CD14-positive monocyte (primary cell): ENCODE measurements around the gene BLOC1S3. TPM values are rescaled to one million over a fixed set of nuclear protein-coding genes. Genes with fewer than 3 reads are reported as not detected.

ENCODE experiments used
- DNase-seq, 3 donors: peaks; one replicate each; pipeline ENCODE4 v3.0.0-alpha.2; 2011 to 2022
- H2AFZ ChIP-seq: 2 replicates; pipeline ENCODE4 v1.6.0; 2012; ENCODE audit warnings: mild to moderate bottlenecking, low read depth, low read length, inconsistent platforms; ENCODE audit not compliant: insufficient read depth, poor library complexity, severe bottlenecking
- H3K27ac ChIP-seq, 2 donors: 1 replicate in 1 of 2; 2 replicates in 1 of 2; pipeline ENCODE4 v1.5.1; 2012 to 2013; ENCODE audit warnings: low read length in 2 of 2, control low read depth in 1 of 2, inconsistent platforms in 1 of 2, low read depth in 1 of 2, mild to moderate bottlenecking in 1 of 2
- H3K27me3 ChIP-seq, 2 donors: one replicate each; pipeline versions ENCODE4 v1.6.0 to v1.6.1; 2011 to 2013; ENCODE audit warnings: low read length in 2 of 2; ENCODE audit not compliant: control insufficient read depth in 2 of 2, insufficient read depth in 2 of 2
- H3K36me3 ChIP-seq, 2 donors: replicated peaks in 1 of 2; 1 replicate in 1 of 2; 2 replicates in 1 of 2; pipeline versions ENCODE4 v1.5.1 to v1.6.1; 2012 to 2013; ENCODE audit warnings: low read length in 2 of 2, control low read depth in 1 of 2, inconsistent platforms in 1 of 2, mild to moderate bottlenecking in 1 of 2; ENCODE audit not compliant: insufficient read depth in 2 of 2, control insufficient read depth in 1 of 2
- H3K4me1 ChIP-seq, 2 donors: 1 replicate in 1 of 2; 2 replicates in 1 of 2; pipeline versions ENCODE4 v1.5.1 to v1.6.1; 2012 to 2013; ENCODE audit warnings: low read length in 2 of 2, control low read depth in 1 of 2, inconsistent platforms in 1 of 2, mild to moderate bottlenecking in 1 of 2, moderate library complexity in 1 of 2; ENCODE audit not compliant: insufficient read depth in 2 of 2, control insufficient read depth in 1 of 2
- H3K4me2 ChIP-seq: replicated peaks from 2 replicates; pipeline ENCODE3; 2012; ENCODE audit warnings: low read length, moderate library complexity, mild to moderate bottlenecking; ENCODE audit not compliant: poor library complexity, severe bottlenecking; ENCODE audit errors: extremely low read depth
- H3K4me3 ChIP-seq, 3 experiments: fragments of 200-600 bp in 1 of 3; sonication (generic) in 1 of 3; replicated peaks in 1 of 3; 1 replicate in 2 of 3; 2 replicates in 1 of 3; pipeline ENCODE4 v1.5.1; 2011 to 2013; ENCODE audit warnings: low read length in 3 of 3, mild to moderate bottlenecking in 3 of 3, control low read depth in 2 of 3, low read depth in 2 of 3, inconsistent platforms in 1 of 3, moderate library complexity in 1 of 3
- H3K79me2 ChIP-seq: 2 replicates; pipeline ENCODE4 v1.6.0; 2012; ENCODE audit warnings: mild to moderate bottlenecking, control low read depth, inconsistent platforms, low read length, moderate library complexity; ENCODE audit not compliant: insufficient read depth
- H3K9ac ChIP-seq: 2 replicates; pipeline ENCODE4 v1.6.0; 2017; ENCODE audit warnings: low read length, mild to moderate bottlenecking; ENCODE audit not compliant: insufficient read depth, poor library complexity, severe bottlenecking
- H3K9me3 ChIP-seq, 2 donors: replicated peaks in 1 of 2; 1 replicate in 1 of 2; 2 replicates in 1 of 2; pipeline versions ENCODE4 v1.5.1 to v1.6.1; 2012 to 2013; ENCODE audit warnings: low read length in 2 of 2, control low read depth in 1 of 2; ENCODE audit not compliant: control insufficient read depth in 1 of 2, insufficient read depth in 1 of 2
- H4K20me1 ChIP-seq: 2 replicates; pipeline ENCODE4 v1.6.0; 2012; ENCODE audit warnings: mild to moderate bottlenecking, low read length, control low read depth, moderate library complexity; ENCODE audit not compliant: insufficient read depth
- H3K27ac Mint-ChIP-seq, 7 donors: one replicate each; pipeline ENCODE4 v1.8.0; 2020; ENCODE audit warnings: mild to moderate bottlenecking in 7 of 7, mixed read lengths in 7 of 7, moderate library complexity in 6 of 7, inconsistent platforms in 2 of 7
- H3K27me3 Mint-ChIP-seq, 3 donors: one replicate each; pipeline ENCODE4 v1.8.0; 2021 to 2022; ENCODE audit warnings: low read depth in 3 of 3, mild to moderate bottlenecking in 3 of 3, mixed read lengths in 3 of 3, moderate library complexity in 3 of 3, inconsistent platforms in 1 of 3
- H3K36me3 Mint-ChIP-seq, 2 donors: one replicate each; pipeline ENCODE4 v1.8.0; 2020; ENCODE audit warnings: mixed read lengths in 2 of 2, inconsistent platforms in 1 of 2, mild to moderate bottlenecking in 1 of 2
- H3K4me1 Mint-ChIP-seq: one replicate; pipeline ENCODE4 v1.8.0; 2020; ENCODE audit warnings: mild to moderate bottlenecking, mixed read lengths
- H3K4me3 Mint-ChIP-seq, 2 donors: one replicate each; pipeline ENCODE4 v1.8.0; 2020; ENCODE audit warnings: mild to moderate bottlenecking in 2 of 2, mixed read lengths in 2 of 2, moderate library complexity in 1 of 2
- H3K9me3 Mint-ChIP-seq, 7 donors: one replicate each; pipeline ENCODE4 v1.8.0; 2020 to 2022; ENCODE audit warnings: mixed read lengths in 7 of 7, mild to moderate bottlenecking in 6 of 7, moderate library complexity in 6 of 7, inconsistent platforms in 2 of 7
- WGBS: methylation state at CpG from one replicate; pipeline ENCODE4 v1.1.5; 2013; ENCODE audit warnings: missing lambda C conversion rate; ENCODE audit not compliant: insufficient coverage; 5-methylcytosine and 5-hydroxymethylcytosine counted together
- intact Hi-C, 2 donors: fragments of 100-400 bp; cut with micrococcal nuclease; formaldehyde crosslinking; loops; one replicate each; pipeline versions ENCODE4 v1.15.0 to v1.15.1; 2023
- polyA plus RNA-seq, 3 donors: library from polyadenylated mRNA; depleted of rRNA in 1 of 3; unstranded in 2 of 3; stranded (reverse) in 1 of 3; fragments of 300-500 nt in 2 of 3; fragments of >200 nt in 1 of 3; fragmentation: Illumina TruSeq in 2 of 3; gene quantifications; 1 replicate in 2 of 3; 2 replicates in 1 of 3; pipeline ENCODE4 v1.2.3, GENCODE V29; 2012 to 2021
- TF ChIP-seq, protein P1 (sequence below): fragments of 200-600 bp; IDR thresholded peaks from one replicate; pipeline ENCODE4 v1.8.0; 2022; ENCODE audit warnings: antibody characterized with exemption, mild to moderate bottlenecking

The BLOC1S3 gene
- polyA plus RNA-seq, 3 donors: 2.9 to 6.7 (median 4.7) TPM

DNA sequence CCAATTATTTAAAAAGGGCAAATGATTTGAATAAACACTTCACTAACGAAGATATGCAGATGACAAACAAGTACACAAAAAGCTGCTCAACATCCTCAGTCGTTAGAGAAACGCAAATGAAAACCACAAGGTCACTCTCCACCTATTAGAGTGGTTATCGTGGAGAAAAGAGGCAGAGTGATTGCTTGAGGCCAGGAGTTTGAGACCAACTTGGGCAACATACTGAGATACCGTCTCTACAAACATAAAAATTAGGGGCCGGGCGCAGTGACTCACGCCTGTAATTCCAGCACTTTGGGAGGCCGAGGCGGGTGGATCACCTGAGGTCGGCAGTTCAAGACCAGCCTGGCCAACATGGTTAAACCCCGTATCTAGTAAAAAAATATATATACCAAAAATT lies 27.2 kb downstream of the BLOC1S3 start:
- H3K79me2 ChIP-seq: no peaks in the 10 kb centered on the region
- Mint-ChIP-seq H3K27me3 (peaks cover 0 to 13% (median 9%) of the 10 kb centered on the region in 3 donors), H3K4me1 (peaks cover 7% of the 10 kb centered on the region), H3K4me3 (no peak overlapping the region), H3K27ac (no peak overlapping the region), H3K9me3 (peaks cover 0 to 2% (median 0%) of the 10 kb centered on the region in 7 donors), H3K36me3 (no peaks in the 10 kb centered on the region)
- no peak overlapping the region for H3K4me3 ChIP-seq
- no peaks in the 10 kb centered on the region for H4K20me1 ChIP-seq
- no peak overlapping the region for H3K27ac ChIP-seq
- H3K27me3 ChIP-seq: peaks cover 0 to 4% of the 10 kb centered on the region in 2 donors
- no peak overlapping the region for H2AFZ ChIP-seq
- no peaks in the 10 kb centered on the region for H3K9me3 ChIP-seq
- no peaks in the 10 kb centered on the region for H3K36me3 ChIP-seq
- H3K9ac ChIP-seq: no peak overlapping the region
- TF ChIP-seq, protein P1, sequence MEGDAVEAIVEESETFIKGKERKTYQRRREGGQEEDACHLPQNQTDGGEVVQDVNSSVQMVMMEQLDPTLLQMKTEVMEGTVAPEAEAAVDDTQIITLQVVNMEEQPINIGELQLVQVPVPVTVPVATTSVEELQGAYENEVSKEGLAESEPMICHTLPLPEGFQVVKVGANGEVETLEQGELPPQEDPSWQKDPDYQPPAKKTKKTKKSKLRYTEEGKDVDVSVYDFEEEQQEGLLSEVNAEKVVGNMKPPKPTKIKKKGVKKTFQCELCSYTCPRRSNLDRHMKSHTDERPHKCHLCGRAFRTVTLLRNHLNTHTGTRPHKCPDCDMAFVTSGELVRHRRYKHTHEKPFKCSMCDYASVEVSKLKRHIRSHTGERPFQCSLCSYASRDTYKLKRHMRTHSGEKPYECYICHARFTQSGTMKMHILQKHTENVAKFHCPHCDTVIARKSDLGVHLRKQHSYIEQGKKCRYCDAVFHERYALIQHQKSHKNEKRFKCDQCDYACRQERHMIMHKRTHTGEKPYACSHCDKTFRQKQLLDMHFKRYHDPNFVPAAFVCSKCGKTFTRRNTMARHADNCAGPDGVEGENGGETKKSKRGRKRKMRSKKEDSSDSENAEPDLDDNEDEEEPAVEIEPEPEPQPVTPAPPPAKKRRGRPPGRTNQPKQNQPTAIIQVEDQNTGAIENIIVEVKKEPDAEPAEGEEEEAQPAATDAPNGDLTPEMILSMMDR: no peak
- WGBS: 100% methylated on average over 1 of the region's 12 CpGs
- no peaks in the 10 kb centered on the region for H3K4me1 ChIP-seq
- intact Hi-C loops: no loop called here
- H3K4me2 ChIP-seq: no peak overlapping the region
- DNase-seq: no peak

DNA sequence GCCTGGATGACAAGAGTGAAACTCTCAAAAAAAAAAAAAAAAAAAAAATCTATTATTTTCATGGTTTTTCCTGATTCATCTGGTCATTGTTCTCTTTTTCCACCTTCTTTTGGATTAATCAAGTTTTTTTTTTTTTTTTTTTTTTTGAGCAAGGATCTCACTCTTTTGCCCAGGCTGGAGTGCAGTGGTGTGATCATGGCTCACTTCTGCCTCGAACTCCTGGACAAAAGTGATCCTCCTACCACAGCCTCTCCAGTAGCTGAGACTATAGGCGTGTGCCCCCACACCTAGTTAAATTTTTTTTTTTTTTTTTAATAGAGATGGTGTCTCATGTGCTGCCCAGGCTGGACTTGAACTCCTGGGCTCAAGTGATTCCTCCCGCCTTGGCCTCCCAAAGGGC lies 27.7 kb downstream of the BLOC1S3 start:
- H3K36me3 ChIP-seq: no peaks in the 10 kb centered on the region
- H3K36me3 Mint-ChIP-seq: no peaks in the 10 kb centered on the region
- H3K27ac ChIP-seq: no peak overlapping the region
- no peak overlapping the region for H3K4me2 ChIP-seq
- WGBS: no CpG with 5 or more reads among the region's 3 CpGs
- H3K27me3 Mint-ChIP-seq: peaks cover 5 to 18% (median 14%) of the 10 kb centered on the region in 3 donors
- H2AFZ ChIP-seq: no peak overlapping the region
- TF ChIP-seq, protein P1: no peak
- peaks cover 11% of the 10 kb centered on the region for H3K4me1 Mint-ChIP-seq
- H3K27me3 ChIP-seq: peaks cover 0 to 9% of the 10 kb centered on the region in 2 donors
- H4K20me1 ChIP-seq: no peaks in the 10 kb centered on the region
- no peak overlapping the region for H3K4me3 ChIP-seq
- no peak overlapping the region for H3K9ac ChIP-seq
- H3K27ac Mint-ChIP-seq: no peak overlapping the region
- no peak overlapping the region for H3K4me3 Mint-ChIP-seq
- H3K9me3 Mint-ChIP-seq: peaks cover 0 to 2% (median 0%) of the 10 kb centered on the region in 7 donors
- H3K4me1 ChIP-seq: peaks cover 0 to 2% of the 10 kb centered on the region in 2 donors
- H3K9me3 ChIP-seq: no peaks in the 10 kb centered on the region
- no peak for DNase-seq
- intact Hi-C loops: no loop called here
- no peaks in the 10 kb centered on the region for H3K79me2 ChIP-seq
